ENCODE data around the gene MSI2. TPM values are rescaled to one million over a fixed set of nuclear protein-coding genes. Genes with fewer than 3 reads are reported as not detected.

MSI2 gene
- total and polyA plus RNA-seq, 9 of the 15 experiments (the other 6 are each of a cell fraction or from before 2014, with no cell fraction given), result 4.6 to 61.8 (median 42.4) TPM

GRCh38 chr17:57262557-57262956 is 6.2 kb downstream of the MSI2 start (continued):
- no peak for TF ChIP-seq NKRF (IDR thresholded peaks at IDR 0.05; ENCODE audit: borderline replicate concordance)
- no peak for TF ChIP-seq MCM7 (IDR thresholded peaks at IDR 0.05)
- TF ChIP-seq PCBP1 (IDR thresholded peaks at IDR 0.05; ENCODE audit: low read depth, low read length, poor library complexity, severe bottlenecking), result no peak
- TF ChIP-seq CLOCK (CRISPR knock-in tag; IDR thresholded peaks at IDR 0.05; ENCODE audit: borderline replicate concordance), result no peak
- no peak for TF ChIP-seq PBX2 (CRISPR knock-in tag; IDR thresholded peaks at IDR 0.05; ENCODE audit: low read depth)
- TF ChIP-seq PBX2 (tag; conservative IDR thresholded peaks at IDR 0.05; ENCODE audit: low read depth), result no peak
- TF ChIP-seq ZNF766 (CRISPR knock-in tag; conservative IDR thresholded peaks at IDR 0.05), result no peak

Data from K562 (cell line).